K562 treated with DMSO at 1 percent for 24 hours (cell line): ENCODE data around the gene SPHK1. TPM values are rescaled to one million over a fixed set of nuclear protein-coding genes. Genes with fewer than 3 reads are reported as not detected.

ENCODE experiments used
- total RNA-seq: library from RNA; unstranded; fragments of 300-600 nt; gene quantifications from 2 replicates; pipeline ENCODE4 v1.2.3, GENCODE V29; 2022; ENCODE audit warnings: low read depth; ENCODE audit not compliant: insufficient read depth

The SPHK1 gene, protein sequence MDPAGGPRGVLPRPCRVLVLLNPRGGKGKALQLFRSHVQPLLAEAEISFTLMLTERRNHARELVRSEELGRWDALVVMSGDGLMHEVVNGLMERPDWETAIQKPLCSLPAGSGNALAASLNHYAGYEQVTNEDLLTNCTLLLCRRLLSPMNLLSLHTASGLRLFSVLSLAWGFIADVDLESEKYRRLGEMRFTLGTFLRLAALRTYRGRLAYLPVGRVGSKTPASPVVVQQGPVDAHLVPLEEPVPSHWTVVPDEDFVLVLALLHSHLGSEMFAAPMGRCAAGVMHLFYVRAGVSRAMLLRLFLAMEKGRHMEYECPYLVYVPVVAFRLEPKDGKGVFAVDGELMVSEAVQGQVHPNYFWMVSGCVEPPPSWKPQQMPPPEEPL
- total RNA-seq = 60.7 and 66.6 TPM in 2 replicates

DNA sequence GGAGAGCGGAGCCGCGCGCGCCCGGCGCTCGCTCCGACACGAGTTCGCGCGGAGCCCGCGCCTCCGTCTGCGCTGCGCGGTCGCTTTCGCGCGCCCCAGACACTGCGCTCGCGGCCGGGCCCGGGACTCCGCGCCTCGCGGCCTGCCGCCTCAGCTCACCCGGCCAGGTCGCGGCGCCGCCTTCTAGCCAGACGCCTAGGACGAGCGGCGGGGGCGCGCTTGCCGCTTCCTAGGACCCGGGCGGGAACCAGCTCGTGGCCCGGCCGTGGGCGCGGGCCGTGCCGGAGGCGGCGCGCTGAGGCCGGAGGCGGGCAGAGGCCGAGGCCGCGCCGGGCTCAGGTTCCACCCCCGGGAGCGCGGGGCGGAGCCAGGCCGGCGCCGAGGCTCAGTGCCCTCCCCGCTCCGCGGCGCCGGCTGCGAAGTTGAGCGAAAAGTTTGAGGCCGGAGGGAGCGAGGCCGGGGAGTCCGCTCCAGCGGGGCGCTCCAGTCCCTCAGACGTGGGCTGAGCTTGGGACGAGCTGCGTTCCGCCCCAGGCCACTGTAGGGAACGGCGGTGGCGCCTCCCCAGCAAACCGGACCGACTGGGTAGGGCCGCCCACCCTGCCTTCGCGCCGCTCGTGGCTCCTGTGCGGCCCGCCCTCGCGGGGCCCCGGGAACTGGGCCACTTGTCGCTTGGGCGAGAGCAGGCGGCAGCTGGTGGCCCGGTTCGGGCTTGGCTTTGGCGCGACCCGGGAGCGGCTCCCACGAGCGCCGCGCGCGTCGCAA, at the start of gene SPHK1:
SPHK1 (plus strand) TSS at position 388 of the 765 bp plus-strand sequence. CDS start 1,036 bp downstream, outside the sequence.

DNA sequence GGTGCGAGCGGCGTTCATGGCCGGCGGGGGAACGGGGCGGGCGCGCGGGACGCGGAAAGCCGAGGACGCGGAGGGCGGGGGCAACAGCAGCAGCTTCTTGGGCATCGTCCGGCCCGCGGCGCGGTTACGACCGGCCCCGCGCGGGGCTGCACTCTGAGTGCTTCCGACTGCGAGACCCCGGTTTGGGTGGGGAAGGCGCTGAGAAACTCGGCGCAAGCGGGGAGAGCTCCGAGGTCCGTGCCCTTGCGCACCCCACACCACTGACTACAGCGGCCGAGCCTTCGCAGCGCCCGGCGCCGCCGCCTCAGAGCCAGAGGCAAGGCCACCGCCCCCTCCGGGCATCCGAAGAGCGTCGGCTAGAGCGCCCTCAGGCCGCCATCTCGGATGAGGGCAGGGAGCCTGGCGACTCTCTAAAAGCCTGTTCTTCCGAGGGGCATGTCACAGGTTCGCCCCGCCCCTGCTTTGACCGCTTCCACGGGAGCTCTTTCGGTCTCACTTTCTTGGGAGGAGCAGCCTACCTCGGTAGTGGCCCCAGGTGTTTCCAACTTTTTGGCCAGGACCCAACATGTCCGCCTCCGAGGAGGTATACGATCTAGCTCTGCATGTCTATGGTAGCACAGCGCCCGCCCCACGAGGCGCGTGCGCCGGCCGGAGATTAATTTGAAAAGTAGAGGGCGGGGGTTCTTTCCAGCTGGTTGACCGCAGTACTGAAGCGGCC, 30.7 kb upstream of the SPHK1 start, which contains the start of gene PRPSAP1:
PRPSAP1 (minus strand) TSS at position 318 of the 718 bp plus-strand sequence; CDS start at position 105, 213 bp downstream.

Other genes with a start within 250 kb of the SPHK1 start
- 0.46 TPM in 1 of 2 replicates, not detected in the other for gene FOXJ1, start 243.4 kb upstream of the SPHK1 start, total RNA-seq
- gene RNF157, start 144.1 kb upstream of the SPHK1 start, total RNA-seq = 29.3 and 48.4 TPM in 2 replicates
- 249 and 257 TPM in 2 replicates for gene UBALD2, start 119.3 kb upstream of the SPHK1 start, total RNA-seq
- gene QRICH2, start 76.3 kb upstream of the SPHK1 start, total RNA-seq = 11.5 and 13.5 TPM in 2 replicates
- gene PRPSAP1, start 30.7 kb upstream of the SPHK1 start, total RNA-seq = 45.3 and 48.2 TPM in 2 replicates
- 40.9 and 46.4 TPM in 2 replicates for gene UBE2O, start 68.5 kb downstream of the SPHK1 start, total RNA-seq
- gene AANAT, start 83.0 kb downstream of the SPHK1 start, total RNA-seq = not detected in 2 replicates
- gene RHBDF2, start 116.8 kb downstream of the SPHK1 start, total RNA-seq = 0.79 and 1.6 TPM in 2 replicates
- gene CYGB, start 153.1 kb downstream of the SPHK1 start, total RNA-seq = 0.28 and 0.88 TPM in 2 replicates
- not detected in 2 replicates for gene PRCD, start 155.4 kb downstream of the SPHK1 start, total RNA-seq
- not detected in 2 replicates for gene ST6GALNAC2, start 201.3 kb downstream of the SPHK1 start, total RNA-seq